Fibroblast of peridontal ligament (primary cell): ENCODE measurements around the gene MRPS9.
A peak's percentile ranks its signal among the peaks of the same experiment; 100 is the strongest.

Experiments
- DNase-seq: peaks from one replicate; pipeline ENCODE4 v3.0.0-alpha.2; 2010; ENCODE audit errors: extremely low read depth

The MRPS9 gene

GRCh38 chr2:105118960-105119359, 81.1 kb downstream of the MRPS9 start:
- DNase-seq, result no peak

- no peak for DNase-seq
These were observed 83.6 kb downstream of the MRPS9 start for GRCh38 chr2:105121434-105121833.

GRCh38 chr2:105125428-105125827, 87.6 kb downstream of the MRPS9 start:
- DNase-seq, result no peak

- no peak for DNase-seq
These were observed 88.1 kb downstream of the MRPS9 start for GRCh38 chr2:105125920-105126319.

DNA sequence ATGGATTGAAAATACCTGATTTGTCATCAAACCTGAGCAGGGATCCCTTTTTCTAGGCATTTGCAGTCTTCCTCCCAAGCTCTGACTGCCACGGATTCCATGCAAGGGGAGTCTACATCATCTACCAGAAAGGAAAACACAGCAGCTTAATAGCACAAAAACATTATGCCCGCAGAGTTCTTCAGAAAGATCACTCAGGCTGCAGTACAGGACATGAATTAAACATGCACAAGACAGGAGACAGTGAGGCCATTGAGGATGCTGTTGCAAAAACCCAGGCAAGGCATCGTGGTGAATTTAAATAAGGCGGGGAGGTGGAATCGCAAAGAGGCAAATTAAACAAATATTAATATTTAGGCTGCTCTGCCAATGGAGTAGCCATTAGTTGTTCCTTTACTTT, 88.5 kb downstream of the MRPS9 start:
- DNase-seq, result no peak

DNA sequence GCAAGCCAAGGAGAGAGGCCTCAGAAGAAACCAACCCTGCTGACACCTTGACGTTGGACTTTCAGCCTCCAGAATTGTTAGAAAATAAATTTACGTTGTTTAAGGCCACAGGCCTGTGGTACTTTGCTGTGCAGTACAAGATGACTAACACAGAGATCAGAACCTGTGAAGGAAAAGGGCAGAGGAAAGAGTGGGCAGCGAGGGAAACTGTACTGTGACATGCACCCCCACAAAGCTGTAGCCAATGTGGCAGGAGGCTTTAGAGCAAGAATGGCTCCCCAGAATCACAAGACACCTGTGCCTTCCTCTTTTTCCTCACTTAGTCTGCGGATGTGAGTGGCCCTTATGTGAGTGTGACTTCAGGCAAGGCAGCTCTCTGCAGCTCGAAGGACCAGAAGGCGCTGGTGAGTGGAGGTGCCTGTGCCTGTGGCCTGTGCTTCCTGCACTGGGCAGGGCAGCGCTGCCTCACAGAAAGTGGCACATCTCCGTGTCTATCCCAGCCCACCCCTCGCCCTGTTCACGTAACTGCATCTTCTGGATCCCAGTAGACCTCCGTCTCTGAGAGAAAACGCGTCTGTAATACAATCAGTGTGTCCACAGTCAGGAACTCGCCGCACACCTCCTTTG, 89.5 kb downstream of the MRPS9 start:
- no peak for DNase-seq

DNA sequence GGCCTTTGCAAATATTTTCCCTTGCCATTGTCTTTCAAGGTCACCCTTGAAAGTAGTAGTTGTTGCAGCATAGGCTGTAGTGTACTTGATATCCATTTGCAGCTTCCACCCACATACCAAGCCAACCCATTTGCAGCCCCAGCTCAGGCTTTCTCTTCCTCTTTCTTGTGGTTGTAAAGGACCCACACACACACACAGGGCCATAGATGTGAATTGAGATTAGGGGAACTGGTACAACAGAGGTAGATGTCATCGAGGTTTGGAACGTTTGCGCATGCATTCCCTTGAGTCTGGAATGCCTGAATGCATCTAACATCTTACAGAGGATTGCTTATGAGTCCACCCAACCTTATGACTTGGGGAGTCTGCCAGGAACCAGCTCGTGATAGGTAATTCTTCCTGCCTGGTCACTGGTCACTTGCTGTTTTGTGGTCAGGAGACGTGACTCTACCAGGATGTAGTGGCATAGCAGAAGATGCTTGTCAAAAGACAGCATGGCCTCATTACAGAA, 91.9 kb downstream of the MRPS9 start:
- no peak for DNase-seq

DNA sequence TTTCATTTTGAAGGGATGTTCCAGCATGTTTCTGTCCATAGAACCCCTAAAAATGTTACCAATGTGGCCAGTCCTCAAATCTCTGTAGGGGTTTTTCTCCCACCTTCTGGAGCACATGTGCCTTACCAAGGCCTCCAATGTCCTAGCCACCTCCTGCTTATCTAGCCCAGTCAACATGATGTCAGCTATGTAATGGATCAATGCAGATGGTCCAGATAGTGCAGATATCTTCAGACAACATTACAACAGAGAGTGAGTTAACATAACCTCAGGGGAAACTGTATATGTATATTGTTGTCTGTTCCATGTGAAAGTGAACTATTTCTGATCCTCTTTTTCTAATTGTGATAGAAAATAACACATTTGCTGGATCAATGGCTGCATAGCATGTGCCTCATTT, 92.7 kb downstream of the MRPS9 start:
- no peak for DNase-seq

DNA sequence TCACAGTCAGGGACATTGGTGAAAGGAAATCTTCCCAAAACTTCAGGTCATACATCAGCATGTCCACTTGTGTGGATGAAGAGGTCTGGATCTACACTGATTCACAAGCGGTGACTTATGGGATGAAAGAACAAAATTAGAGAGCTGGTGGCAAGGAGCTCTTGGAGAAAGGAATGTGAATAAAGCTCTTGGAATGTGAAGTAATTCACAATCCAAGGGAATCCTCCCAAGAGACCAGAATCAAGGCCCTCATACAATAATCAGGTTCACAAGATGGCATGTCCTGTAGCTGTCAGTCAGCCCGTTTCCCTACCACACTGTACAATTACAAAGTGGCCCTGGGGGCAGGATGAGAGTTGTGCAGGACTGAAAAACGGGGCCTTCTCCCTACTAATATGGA, 96.2 kb downstream of the MRPS9 start:
- peak; percentile 4 for DNase-seq

DNA sequence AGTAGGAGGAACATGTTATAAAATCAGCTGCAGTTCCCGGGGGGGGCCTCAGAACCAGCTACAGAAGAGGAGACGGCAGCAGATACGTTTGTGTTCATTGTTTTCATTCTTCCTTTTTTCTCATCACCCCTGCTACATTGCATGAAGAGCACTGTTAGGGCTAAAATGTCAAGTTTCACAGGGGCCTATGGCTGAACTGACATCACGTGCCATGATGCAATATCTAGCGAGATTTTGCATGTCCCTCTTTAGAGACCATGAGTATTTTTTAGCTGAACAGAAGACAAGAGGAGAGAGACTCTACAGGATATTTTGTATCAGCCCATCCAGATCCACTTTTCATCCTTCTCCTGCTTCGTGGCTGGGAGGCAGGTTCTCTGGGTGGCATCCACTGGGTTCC, 97.6 kb downstream of the MRPS9 start:
- no peak for DNase-seq

GRCh38 chr2:105136394-105136793, 98.5 kb downstream of the MRPS9 start:
- no peak for DNase-seq

GRCh38 chr2:105138643-105139042, 100.8 kb downstream of the MRPS9 start:
- DNase-seq, result no peak

GRCh38 chr2:105139556-105140239, 101.8 kb downstream of the MRPS9 start:
- DNase-seq, result no peak

- DNase-seq, result no peak
These were observed 102.3 kb downstream of the MRPS9 start for GRCh38 chr2:105140240-105140568.

DNA sequence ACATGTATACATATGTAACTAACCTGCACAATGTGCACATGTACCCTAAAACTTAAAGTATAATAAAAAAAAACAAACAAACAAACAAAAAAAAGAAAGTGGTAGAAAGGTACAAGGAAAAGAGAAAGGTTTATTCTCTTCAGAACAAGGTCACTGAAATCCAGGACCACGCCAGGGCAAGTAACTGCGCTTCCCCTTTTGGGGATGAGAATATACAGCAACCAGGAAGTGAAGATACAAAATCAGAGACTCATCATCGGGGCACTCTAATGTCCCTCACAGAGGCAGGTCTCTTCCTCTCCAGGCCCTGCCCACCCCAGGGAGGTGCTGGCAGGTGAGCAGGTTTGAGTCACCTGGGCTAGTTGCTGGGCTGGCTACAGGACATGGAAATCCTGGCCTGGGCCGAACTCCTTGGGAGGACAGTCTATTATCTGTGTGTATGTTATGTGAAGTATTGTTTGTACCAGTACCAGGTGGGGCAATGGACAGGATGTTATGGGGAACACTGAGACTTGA, 103.3 kb downstream of the MRPS9 start:
- DNase-seq, result no peak

DNA sequence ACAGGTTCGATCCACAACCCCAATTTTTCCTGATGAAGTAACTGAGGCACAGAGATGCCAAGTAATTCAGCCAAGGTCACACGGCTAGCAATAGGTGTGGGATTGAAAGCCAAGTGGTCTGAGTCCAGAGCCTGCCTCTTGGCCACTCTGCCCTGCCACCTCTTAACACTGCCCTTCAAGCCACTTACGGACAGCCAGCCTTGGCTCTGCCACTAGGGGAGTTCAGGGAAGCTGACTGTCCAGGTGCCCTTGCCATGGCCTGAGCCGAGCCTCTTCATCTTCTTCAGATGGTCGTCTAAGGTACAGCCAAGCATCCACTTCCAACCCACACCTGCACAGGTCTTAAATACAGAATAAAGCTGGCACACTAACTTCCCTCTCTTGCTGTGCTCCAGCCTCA, 104.4 kb downstream of the MRPS9 start:
- DNase-seq, result no peak

DNA sequence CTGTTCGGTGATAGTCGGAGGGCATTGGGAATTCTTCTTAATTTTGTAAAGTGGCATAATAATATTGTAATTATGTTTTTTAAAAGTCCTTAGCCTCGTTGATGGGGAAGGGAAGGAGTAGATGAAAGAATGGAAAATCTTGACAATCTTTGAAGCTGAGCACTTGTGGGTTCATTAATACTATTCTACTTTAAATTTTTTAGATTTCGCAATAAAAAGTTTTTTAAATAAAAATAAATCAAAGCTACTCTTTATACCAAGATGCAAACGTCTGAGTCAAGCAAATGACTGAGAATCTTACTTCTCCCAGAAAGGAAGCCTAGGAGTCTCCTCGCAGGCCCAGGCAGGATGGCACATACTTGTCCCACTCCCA, 105.2 kb downstream of the MRPS9 start:
- no peak for DNase-seq

- DNase-seq, result no peak
These were observed 105.7 kb downstream of the MRPS9 start for GRCh38 chr2:105143467-105144151.

DNA sequence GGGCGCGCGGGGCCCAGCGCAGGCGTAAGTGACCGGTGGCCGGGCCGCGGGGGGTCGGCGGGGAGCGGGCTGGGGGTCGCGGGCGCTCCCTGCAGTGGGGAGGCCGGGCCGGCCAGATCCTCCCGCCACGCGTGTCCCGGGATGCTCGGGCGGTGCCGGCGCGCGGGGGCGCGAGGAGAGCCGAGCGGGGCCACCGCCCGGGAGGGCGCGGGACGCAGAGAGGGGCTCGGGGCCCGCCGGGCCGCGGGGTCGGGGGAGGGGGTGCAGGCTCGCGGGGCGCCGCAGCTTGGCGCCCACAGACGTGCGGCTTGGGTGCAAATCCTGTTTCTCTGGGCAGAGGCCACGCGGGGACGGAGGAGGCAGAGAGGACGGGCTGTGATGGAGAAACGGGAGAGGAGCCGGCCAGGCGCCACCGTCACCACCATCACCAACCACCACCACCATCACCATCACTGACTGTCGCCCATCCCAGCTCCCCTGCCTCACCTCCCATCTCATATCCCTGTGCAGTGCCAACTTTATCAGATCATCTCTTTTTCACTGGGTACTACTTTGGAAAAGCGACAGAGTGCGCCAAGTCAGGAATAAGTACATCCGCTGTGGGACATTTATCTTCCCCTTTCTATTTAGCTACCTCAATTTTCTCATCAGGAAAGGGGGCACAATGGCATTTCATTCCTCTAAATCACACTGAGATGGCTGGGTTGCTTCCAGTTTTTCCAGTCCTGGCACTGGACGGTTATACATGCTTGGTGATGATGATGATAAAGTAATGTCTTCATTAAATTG, 106.5 kb downstream of the MRPS9 start:
- no peak for DNase-seq

DNA sequence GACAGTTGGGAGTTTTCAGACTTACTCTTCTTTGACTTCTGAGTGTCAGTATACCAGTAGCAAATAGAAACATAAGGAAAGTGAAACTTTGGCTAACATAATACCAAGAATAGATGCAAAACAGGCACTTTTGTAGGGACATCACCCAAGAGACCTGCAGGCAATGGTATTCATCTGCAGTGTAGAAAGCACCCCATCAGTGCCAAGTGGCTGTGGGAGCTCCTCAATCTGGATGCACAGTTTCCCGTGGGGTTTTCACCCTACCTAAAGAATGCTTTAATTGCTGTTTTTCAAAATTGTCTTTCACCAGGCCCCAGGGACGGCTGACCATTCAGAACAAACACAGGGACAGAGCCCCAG, 107.1 kb downstream of the MRPS9 start:
- no peak for DNase-seq

GRCh38 chr2:105149272-105149671, 111.4 kb downstream of the MRPS9 start:
- DNase-seq, result no peak
